ENCODE measurements around the gene KCNH6.

KCNH6 gene

GRCh38 chr17:63480826-63481487, 42.2 kb upstream of the KCNH6 start:
- no peak for DNase-seq
- Mint-ChIP-seq H3K9me3 (no peaks in the 10 kb centered on the region), H3K4me3 (no peak overlapping the region), H3K4me1 (ENCODE audit: low read depth in 2 of 2) (peaks cover 9 to 18% of the 10 kb centered on the region in 2 donors), H3K36me3 (ENCODE audit: insufficient read depth) (no peaks in the 10 kb centered on the region), H3K27me3 (peaks cover 24 to 26% of the 10 kb centered on the region in 2 donors), H3K27ac (no peak overlapping the region)
- no peak for ATAC-seq (replicated peaks)

GRCh38 chr17:63481488-63481870, 41.7 kb upstream of the KCNH6 start:
- Mint-ChIP-seq H3K27me3 (peaks cover 22 to 26% of the 10 kb centered on the region in 2 donors), H3K4me1 (ENCODE audit: low read depth in 2 of 2) (peaks cover 9 to 16% of the 10 kb centered on the region in 2 donors), H3K9me3 (no peaks in the 10 kb centered on the region), H3K36me3 (ENCODE audit: insufficient read depth) (no peaks in the 10 kb centered on the region), H3K4me3 (no peak overlapping the region), H3K27ac (no peak overlapping the region)
- DNase-seq: no peak
- ATAC-seq (replicated peaks): no peak

GRCh38 chr17:63482509-63482908, 40.6 kb upstream of the KCNH6 start:
- Mint-ChIP-seq H3K4me3 (no peak overlapping the region), H3K27me3 (peaks cover 22 to 25% of the 10 kb centered on the region in 2 donors), H3K27ac (no peak overlapping the region), H3K36me3 (ENCODE audit: insufficient read depth) (peaks cover under 1% of the 10 kb centered on the region), H3K9me3 (no peaks in the 10 kb centered on the region), H3K4me1 (ENCODE audit: low read depth in 2 of 2) (peaks cover 8 to 15% of the 10 kb centered on the region in 2 donors)
- no peak for DNase-seq
- ATAC-seq (replicated peaks): no peak

- Mint-ChIP-seq H3K4me1 (ENCODE audit: low read depth in 2 of 2) (peaks cover 6 to 10% of the 10 kb centered on the region in 2 donors), H3K4me3 (no peak overlapping the region), H3K27me3 (peaks cover 18 to 20% of the 10 kb centered on the region in 2 donors), H3K36me3 (ENCODE audit: insufficient read depth) (peaks cover 2% of the 10 kb centered on the region), H3K9me3 (no peaks in the 10 kb centered on the region), H3K27ac (no peak overlapping the region)
- DNase-seq (no peak), ATAC-seq (replicated peaks) (no peak)
These were observed 40.1 kb upstream of the KCNH6 start for GRCh38 chr17:63483038-63483437.

- Mint-ChIP-seq H3K27me3 (peaks cover 14 to 18% of the 10 kb centered on the region in 2 donors), H3K9me3 (no peaks in the 10 kb centered on the region), H3K4me1 (ENCODE audit: low read depth in 2 of 2) (peaks cover 4 to 6% of the 10 kb centered on the region in 2 donors), H3K27ac (no peak overlapping the region), H3K36me3 (ENCODE audit: insufficient read depth) (peaks cover 2% of the 10 kb centered on the region), H3K4me3 (no peak overlapping the region)
- ATAC-seq (replicated peaks): no peak
- DNase-seq: no peak
These were observed 39.2 kb upstream of the KCNH6 start for GRCh38 chr17:63483655-63484575.

- Mint-ChIP-seq H3K36me3 (ENCODE audit: insufficient read depth) (peaks cover 2% of the 10 kb centered on the region), H3K27me3 (peaks cover 8 to 12% of the 10 kb centered on the region in 2 donors), H3K27ac (peak overlapping the region in 1 of 2 donors; percentile 69), H3K9me3 (no peaks in the 10 kb centered on the region), H3K4me1 (ENCODE audit: low read depth in 2 of 2) (no peaks in the 10 kb centered on the region), H3K4me3 (no peak overlapping the region)
- DNase-seq (no peak), ATAC-seq (replicated peaks) (no peak)
These were observed 36.7 kb upstream of the KCNH6 start for GRCh38 chr17:63486317-63487013.

- Mint-ChIP-seq H3K27me3 (peaks cover 8 to 12% of the 10 kb centered on the region in 2 donors), H3K4me1 (ENCODE audit: low read depth in 2 of 2) (no peaks in the 10 kb centered on the region), H3K27ac (no peak overlapping the region), H3K9me3 (no peaks in the 10 kb centered on the region), H3K36me3 (ENCODE audit: insufficient read depth) (peaks cover 2% of the 10 kb centered on the region), H3K4me3 (no peak overlapping the region)
- DNase-seq (no peak), ATAC-seq (replicated peaks) (no peak)
These were observed 36.2 kb upstream of the KCNH6 start for GRCh38 chr17:63487014-63487339.

GRCh38 chr17:63488851-63489250, 34.3 kb upstream of the KCNH6 start:
- ATAC-seq (replicated peaks): no peak
- Mint-ChIP-seq H3K27ac (no peak overlapping the region), H3K27me3 (no peaks in the 10 kb centered on the region), H3K4me1 (ENCODE audit: low read depth in 2 of 2) (no peaks in the 10 kb centered on the region), H3K4me3 (no peak overlapping the region), H3K36me3 (ENCODE audit: insufficient read depth) (peaks cover 2% of the 10 kb centered on the region), H3K9me3 (no peaks in the 10 kb centered on the region)
- DNase-seq: no peak

- H3K9me3 Mint-ChIP-seq: no peaks in the 10 kb centered on the region
- no peak overlapping the region for H3K27ac Mint-ChIP-seq
- no peaks in the 10 kb centered on the region for H3K27me3 Mint-ChIP-seq
- no peaks in the 10 kb centered on the region for H3K4me1 Mint-ChIP-seq (ENCODE audit: low read depth in 2 of 2)
- H3K36me3 Mint-ChIP-seq (ENCODE audit: insufficient read depth): peaks cover 2% of the 10 kb centered on the region
- ATAC-seq (replicated peaks): no peak
- H3K4me3 Mint-ChIP-seq: no peak overlapping the region
- no peak for DNase-seq
These were observed 33.9 kb upstream of the KCNH6 start for GRCh38 chr17:63489291-63489690.

- Mint-ChIP-seq H3K36me3 (ENCODE audit: insufficient read depth) (peaks cover 2% of the 10 kb centered on the region), H3K4me3 (no peak overlapping the region), H3K27me3 (no peaks in the 10 kb centered on the region), H3K9me3 (no peaks in the 10 kb centered on the region), H3K4me1 (ENCODE audit: low read depth in 2 of 2) (no peaks in the 10 kb centered on the region), H3K27ac (no peak overlapping the region)
- no peak for DNase-seq
- ATAC-seq (replicated peaks): no peak
These were observed 32.8 kb upstream of the KCNH6 start for GRCh38 chr17:63490329-63490728.

- no peak overlapping the region for H3K4me3 Mint-ChIP-seq
- ATAC-seq (replicated peaks) (no peak), DNase-seq (no peak)
- no peak overlapping the region for H3K27ac Mint-ChIP-seq
- H3K4me1 Mint-ChIP-seq (ENCODE audit: low read depth in 2 of 2): no peaks in the 10 kb centered on the region
- peaks cover 2% of the 10 kb centered on the region for H3K36me3 Mint-ChIP-seq (ENCODE audit: insufficient read depth)
- H3K27me3 Mint-ChIP-seq: no peaks in the 10 kb centered on the region
- H3K9me3 Mint-ChIP-seq: no peaks in the 10 kb centered on the region
These were observed 32.2 kb upstream of the KCNH6 start for GRCh38 chr17:63490858-63491400.

GRCh38 chr17:63491413-63491812, 31.7 kb upstream of the KCNH6 start:
- DNase-seq (no peak), ATAC-seq (replicated peaks) (no peak)
- Mint-ChIP-seq H3K27ac (no peak overlapping the region), H3K4me1 (ENCODE audit: low read depth in 2 of 2) (no peaks in the 10 kb centered on the region), H3K9me3 (no peaks in the 10 kb centered on the region), H3K27me3 (no peaks in the 10 kb centered on the region), H3K36me3 (ENCODE audit: insufficient read depth) (peaks cover 2% of the 10 kb centered on the region), H3K4me3 (no peak overlapping the region)

- Mint-ChIP-seq H3K9me3 (no peaks in the 10 kb centered on the region), H3K4me1 (ENCODE audit: low read depth in 2 of 2) (no peaks in the 10 kb centered on the region), H3K4me3 (no peak overlapping the region), H3K27ac (peak overlapping the region in 1 of 2 donors; percentile 66), H3K36me3 (ENCODE audit: insufficient read depth) (peaks cover 2% of the 10 kb centered on the region), H3K27me3 (no peaks in the 10 kb centered on the region)
- no peak for ATAC-seq (replicated peaks)
- no peak for DNase-seq
These were observed 31.1 kb upstream of the KCNH6 start for GRCh38 chr17:63491977-63492618.
